Measurements from ENCODE around the gene CHST9. TPM values are rescaled to one million over a fixed set of nuclear protein-coding genes. Genes with fewer than 3 reads are reported as not detected.

Gene CHST9
- total RNA-seq, 1 donor from 2014 or later: 2.0 TPM

DNA sequence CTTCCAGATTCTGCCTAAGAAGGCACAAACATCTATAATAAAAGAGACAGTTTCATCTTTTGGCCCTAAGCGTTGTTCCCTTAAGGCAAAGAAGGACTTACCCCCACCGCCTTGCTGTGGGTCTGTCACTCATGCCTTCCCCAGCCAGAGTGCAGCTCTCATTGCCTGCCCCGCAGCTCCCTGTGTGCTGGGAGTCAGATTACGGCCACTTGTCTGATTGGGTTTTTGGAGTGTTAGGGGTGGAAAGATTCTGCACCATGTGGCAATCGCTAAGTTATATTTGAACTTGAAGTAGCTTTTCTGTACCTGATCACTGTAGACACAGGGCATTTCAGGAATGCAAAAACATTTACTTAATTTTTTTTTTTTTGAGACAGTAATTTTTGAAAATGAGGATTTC, 319.6 kb downstream of the CHST9 start, which contains the start of gene AQP4:
Gene AQP4, minus strand, starts transcription at position 151 of the 400 bp plus-strand sequence. Its CDS starts 18 bp downstream, at position 133.
- H3K36me3 ChIP-seq: no peaks in the 10 kb centered on the region
- H3K4me1 ChIP-seq: peaks cover 42% of the 10 kb centered on the region
- no peaks in the 10 kb centered on the region for H3K27me3 ChIP-seq (ENCODE audit: low read depth)
- H3K9me3 ChIP-seq (replicated peaks): no peaks in the 10 kb centered on the region
- peak within 1 kb of the TSS; percentile 81 for H3K27ac ChIP-seq (replicated peaks)
- intact Hi-C loops (cut with micrococcal nuclease): no loop called here
- DNase-seq: peak; percentile 45
- H3K4me3 ChIP-seq: peak within 1 kb of the TSS; percentile 65
- TF ChIP-seq, protein P1, sequence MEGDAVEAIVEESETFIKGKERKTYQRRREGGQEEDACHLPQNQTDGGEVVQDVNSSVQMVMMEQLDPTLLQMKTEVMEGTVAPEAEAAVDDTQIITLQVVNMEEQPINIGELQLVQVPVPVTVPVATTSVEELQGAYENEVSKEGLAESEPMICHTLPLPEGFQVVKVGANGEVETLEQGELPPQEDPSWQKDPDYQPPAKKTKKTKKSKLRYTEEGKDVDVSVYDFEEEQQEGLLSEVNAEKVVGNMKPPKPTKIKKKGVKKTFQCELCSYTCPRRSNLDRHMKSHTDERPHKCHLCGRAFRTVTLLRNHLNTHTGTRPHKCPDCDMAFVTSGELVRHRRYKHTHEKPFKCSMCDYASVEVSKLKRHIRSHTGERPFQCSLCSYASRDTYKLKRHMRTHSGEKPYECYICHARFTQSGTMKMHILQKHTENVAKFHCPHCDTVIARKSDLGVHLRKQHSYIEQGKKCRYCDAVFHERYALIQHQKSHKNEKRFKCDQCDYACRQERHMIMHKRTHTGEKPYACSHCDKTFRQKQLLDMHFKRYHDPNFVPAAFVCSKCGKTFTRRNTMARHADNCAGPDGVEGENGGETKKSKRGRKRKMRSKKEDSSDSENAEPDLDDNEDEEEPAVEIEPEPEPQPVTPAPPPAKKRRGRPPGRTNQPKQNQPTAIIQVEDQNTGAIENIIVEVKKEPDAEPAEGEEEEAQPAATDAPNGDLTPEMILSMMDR (IDR thresholded peaks at IDR 0.05; ENCODE audit: borderline replicate concordance): no peak

DNA sequence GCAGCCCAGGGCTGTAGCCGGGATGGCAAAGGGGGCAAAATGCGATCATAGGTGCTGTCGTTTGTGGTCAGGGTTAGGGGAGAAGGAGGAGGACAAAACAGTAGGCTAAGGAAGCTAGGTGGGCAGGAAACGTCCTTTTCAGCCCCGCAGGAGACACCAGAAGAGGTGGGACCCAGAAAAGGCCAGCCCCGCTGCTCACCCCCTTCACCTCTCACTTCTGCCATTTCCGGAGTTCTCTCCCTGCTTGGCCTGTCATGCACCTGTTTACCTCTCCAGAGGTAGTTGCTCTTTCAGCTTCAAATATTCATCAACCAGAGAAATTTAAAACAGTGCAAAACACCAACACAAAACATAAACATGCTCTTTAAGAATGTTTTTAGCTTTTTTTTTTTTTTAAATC, 320.4 kb downstream of the CHST9 start:
- peak overlapping the region; percentile 81 for H3K27ac ChIP-seq (replicated peaks)
- TF ChIP-seq, protein P1 (IDR thresholded peaks at IDR 0.05; ENCODE audit: borderline replicate concordance): no peak
- intact Hi-C loops (cut with micrococcal nuclease): no loop called here
- peak overlapping the region; percentile 65 for H3K4me3 ChIP-seq
- DNase-seq: no peak
- no peaks in the 10 kb centered on the region for H3K36me3 ChIP-seq
- H3K27me3 ChIP-seq (ENCODE audit: low read depth): no peaks in the 10 kb centered on the region
- no peaks in the 10 kb centered on the region for H3K9me3 ChIP-seq (replicated peaks)
- H3K4me1 ChIP-seq: peaks cover 38% of the 10 kb centered on the region

DNA sequence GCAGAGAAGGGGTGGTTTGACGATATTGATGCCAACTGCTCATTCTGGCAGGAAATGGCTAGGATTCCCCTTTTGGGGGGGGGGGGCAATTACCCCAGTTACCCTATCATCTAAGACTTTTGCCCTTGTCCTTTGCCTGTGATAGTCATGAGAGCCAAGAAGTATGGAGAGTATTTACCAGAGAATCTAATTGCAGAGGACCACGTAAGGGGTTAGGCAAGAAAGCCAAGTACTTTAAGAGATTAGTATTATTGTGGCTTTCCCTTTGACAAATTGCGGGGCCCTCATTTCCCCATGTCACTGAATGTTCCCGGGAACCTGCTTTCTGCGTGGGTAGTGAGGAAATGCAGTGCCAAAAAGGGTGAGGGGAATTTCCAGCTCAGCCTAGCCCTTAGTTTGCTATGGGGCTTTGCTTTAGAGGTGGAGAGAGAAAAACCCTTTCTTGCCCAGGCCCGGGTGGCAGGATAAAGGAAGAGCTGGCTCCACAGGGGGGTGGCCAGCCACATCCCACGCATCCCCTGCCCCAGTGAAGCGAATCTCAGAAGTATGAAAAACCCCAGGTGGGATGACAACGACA, 321.1 kb downstream of the CHST9 start:
- H3K4me3 ChIP-seq: peak overlapping the region; percentile 65
- TF ChIP-seq, protein P1 (IDR thresholded peaks at IDR 0.05; ENCODE audit: borderline replicate concordance): no peak
- peak overlapping the region; percentile 81 for H3K27ac ChIP-seq (replicated peaks)
- peaks cover 31% of the 10 kb centered on the region for H3K4me1 ChIP-seq
- intact Hi-C loops (cut with micrococcal nuclease): no loop called here
- no peaks in the 10 kb centered on the region for H3K36me3 ChIP-seq
- DNase-seq: no peak
- no peaks in the 10 kb centered on the region for H3K9me3 ChIP-seq (replicated peaks)
- H3K27me3 ChIP-seq (ENCODE audit: low read depth): no peaks in the 10 kb centered on the region

DNA sequence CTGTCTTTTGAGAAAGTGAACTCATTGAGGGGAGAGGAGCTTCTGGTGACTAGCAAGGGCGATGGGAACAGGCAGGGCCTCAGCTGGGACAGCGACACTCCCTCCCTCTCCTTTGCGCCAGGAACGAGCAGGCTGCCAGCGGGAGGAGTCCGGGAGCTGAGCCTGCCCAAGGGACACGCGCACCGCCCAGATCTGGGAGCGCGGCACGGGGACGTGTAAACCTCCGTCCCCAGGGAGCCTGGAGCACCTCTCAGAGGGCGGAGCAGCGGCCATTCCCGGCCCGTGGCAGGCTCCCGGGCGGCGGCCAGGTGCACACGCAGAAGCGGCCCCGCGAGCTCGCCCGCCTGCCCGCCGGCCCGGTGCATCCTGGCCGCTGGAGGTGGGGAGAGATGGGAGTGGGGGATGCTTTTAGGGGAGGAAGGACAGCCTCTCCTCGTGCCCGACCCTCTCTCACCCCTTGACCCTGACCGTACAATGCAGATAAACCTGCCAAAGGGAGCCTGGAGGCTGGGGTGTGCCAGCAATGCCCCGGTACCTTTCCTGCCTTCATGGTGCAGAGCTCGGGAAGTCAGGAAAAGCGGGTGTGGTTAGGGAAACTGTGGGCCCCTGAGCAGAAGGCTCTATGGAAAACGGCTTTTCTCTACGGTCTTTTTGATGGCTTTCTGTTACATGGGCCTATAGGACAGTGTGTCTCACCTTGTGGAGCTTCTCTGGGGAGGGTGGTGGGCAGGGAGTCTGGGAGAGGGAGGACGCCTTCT, 321.8 kb downstream of the CHST9 start:
- no peaks in the 10 kb centered on the region for H3K9me3 ChIP-seq (replicated peaks)
- H3K27me3 ChIP-seq (ENCODE audit: low read depth): no peaks in the 10 kb centered on the region
- H3K36me3 ChIP-seq: no peaks in the 10 kb centered on the region
- peak; percentile 83 for DNase-seq
- TF ChIP-seq, protein P1 (IDR thresholded peaks at IDR 0.05; ENCODE audit: borderline replicate concordance): no peak
- H3K4me1 ChIP-seq: peaks cover 24% of the 10 kb centered on the region
- peak overlapping the region; percentile 65 for H3K4me3 ChIP-seq
- peak overlapping the region; percentile 81 for H3K27ac ChIP-seq (replicated peaks)
- intact Hi-C loops (cut with micrococcal nuclease): no loop called here

DNA sequence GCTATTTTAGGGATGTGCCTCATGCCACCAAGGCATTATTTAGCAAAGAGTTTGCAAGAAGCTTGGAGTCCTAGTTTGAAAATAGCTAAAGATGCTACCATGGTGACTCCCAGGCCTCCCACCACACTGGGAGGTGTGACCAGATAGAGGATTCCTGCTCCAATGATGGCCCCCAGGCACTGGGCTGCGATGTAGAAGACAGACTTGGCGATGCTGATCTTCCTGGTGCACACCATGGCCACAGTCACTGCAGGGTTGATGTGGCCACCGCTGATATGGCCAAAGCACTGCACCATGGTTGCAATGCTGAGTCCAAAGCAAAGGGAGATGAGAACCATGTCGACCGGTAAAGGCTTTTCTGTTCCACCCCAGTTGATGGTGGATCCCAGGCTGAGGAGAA, 323.0 kb downstream of the CHST9 start:
- DNase-seq: no peak
- intact Hi-C loops (cut with micrococcal nuclease): no loop called here
- Histone ChIP-seq H3K4me1 (peaks cover 24% of the 10 kb centered on the region), H3K9me3 (replicated peaks) (no peaks in the 10 kb centered on the region), H3K27me3 (ENCODE audit: low read depth) (no peaks in the 10 kb centered on the region), H3K4me3 (no peak overlapping the region), H3K36me3 (no peaks in the 10 kb centered on the region), H3K27ac (replicated peaks) (no peak overlapping the region)
- TF ChIP-seq, protein P1 (IDR thresholded peaks at IDR 0.05; ENCODE audit: borderline replicate concordance): no peak

Measured in left ventricle myocardium inferior (tissue), 1 donor.